GM06990 (cell line): ENCODE results near the gene AFAP1.

ENCODE experiments used
- DNase-seq: peaks from one replicate; pipeline ENCODE4 v3.0.0-alpha.2; 2011; ENCODE audit not compliant: insufficient read length; ENCODE audit errors: extremely low read depth
- H3K27me3 ChIP-seq: replicated peaks from 2 replicates; pipeline ENCODE4 v1.6.0; 2011; ENCODE audit warnings: low read length; ENCODE audit not compliant: control insufficient read depth, insufficient read depth
- H3K36me3 ChIP-seq: 2 replicates; pipeline ENCODE4 v1.5.1; 2011; ENCODE audit warnings: low read length; ENCODE audit not compliant: control insufficient read depth, insufficient read depth
- H3K4me3 ChIP-seq: replicated peaks from 2 replicates; pipeline ENCODE4 v1.5.1; 2011; ENCODE audit warnings: low read depth, mild to moderate bottlenecking, control low read depth, low read length
- TF ChIP-seq, protein P1 (sequence below): IDR thresholded peaks from 2 replicates; pipeline ENCODE4 v1.5.1; 2011; ENCODE audit warnings: low read length, control low read depth, mild to moderate bottlenecking, inconsistent platforms; ENCODE audit not compliant: insufficient read depth, poor library complexity, severe bottlenecking

The AFAP1 gene

DNA sequence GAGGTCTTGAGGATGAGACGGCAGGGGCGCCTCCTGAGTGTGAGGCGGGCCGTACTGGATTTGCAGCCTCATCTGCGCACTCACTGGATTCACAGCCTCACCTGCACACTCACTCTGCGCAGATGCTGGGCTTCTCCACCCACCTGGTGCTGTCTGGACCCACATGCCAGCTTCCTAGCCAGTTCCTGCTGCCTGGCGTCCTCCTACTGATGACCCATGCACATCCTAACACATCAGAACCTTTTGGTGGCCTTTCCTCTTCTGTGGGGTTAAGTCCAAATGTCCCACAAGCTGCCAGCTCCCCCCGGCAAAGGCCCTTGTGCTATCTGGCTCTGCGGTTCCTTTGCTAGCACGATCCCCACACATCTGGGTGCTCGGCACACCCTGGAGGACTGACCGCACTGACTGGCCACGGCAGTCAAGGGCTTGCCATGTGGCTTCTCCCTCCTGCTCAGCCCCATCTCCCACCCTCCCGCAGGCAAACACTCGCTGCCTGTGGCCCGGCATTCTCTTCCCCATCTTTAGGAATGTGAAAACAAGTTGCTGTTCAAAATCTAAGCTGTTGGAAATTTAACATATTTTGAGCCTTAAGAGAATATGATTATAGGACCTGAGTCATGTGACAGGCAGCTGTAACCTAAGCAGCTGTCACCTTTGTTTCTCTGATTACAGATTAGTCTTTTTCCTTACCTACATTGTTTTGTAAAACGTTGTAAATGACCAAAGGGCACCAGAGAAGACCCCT lies 39.4 kb upstream of the AFAP1 start:
- H3K27me3 ChIP-seq = no peaks in the 10 kb centered on the region; the same call in 1 of the 2 replicates
- TF ChIP-seq, protein P1, sequence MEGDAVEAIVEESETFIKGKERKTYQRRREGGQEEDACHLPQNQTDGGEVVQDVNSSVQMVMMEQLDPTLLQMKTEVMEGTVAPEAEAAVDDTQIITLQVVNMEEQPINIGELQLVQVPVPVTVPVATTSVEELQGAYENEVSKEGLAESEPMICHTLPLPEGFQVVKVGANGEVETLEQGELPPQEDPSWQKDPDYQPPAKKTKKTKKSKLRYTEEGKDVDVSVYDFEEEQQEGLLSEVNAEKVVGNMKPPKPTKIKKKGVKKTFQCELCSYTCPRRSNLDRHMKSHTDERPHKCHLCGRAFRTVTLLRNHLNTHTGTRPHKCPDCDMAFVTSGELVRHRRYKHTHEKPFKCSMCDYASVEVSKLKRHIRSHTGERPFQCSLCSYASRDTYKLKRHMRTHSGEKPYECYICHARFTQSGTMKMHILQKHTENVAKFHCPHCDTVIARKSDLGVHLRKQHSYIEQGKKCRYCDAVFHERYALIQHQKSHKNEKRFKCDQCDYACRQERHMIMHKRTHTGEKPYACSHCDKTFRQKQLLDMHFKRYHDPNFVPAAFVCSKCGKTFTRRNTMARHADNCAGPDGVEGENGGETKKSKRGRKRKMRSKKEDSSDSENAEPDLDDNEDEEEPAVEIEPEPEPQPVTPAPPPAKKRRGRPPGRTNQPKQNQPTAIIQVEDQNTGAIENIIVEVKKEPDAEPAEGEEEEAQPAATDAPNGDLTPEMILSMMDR = no peak
- H3K36me3 ChIP-seq = no peaks in the 10 kb centered on the region
- DNase-seq = no peak
- H3K4me3 ChIP-seq = no peak overlapping the region

DNA sequence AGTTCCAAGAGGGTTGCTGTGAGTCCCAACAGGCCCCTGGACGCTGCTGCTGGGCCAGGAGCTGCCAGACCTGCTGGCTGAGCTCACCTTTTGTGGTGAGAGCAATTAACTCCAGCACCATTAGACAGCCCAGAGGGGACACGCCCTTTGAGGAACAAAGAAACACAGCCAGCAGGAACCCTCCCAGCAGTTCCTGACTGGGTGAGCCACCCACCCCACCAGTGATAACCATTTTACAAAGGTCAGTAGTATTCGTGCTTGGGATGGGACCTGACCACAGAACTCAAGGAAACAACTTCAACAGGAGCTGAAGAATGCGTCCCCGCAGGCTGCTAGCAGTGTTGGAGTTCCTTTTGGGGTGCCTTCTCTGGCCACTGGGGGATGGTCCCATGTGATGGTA lies 38.8 kb upstream of the AFAP1 start:
- Histone ChIP-seq H3K36me3 (no peaks in the 10 kb centered on the region), H3K27me3 (no peaks in the 10 kb centered on the region; the same call in 1 of the 2 replicates), H3K4me3 (no peak overlapping the region)
- DNase-seq = no peak
- TF ChIP-seq, protein P1 = no peak

DNA sequence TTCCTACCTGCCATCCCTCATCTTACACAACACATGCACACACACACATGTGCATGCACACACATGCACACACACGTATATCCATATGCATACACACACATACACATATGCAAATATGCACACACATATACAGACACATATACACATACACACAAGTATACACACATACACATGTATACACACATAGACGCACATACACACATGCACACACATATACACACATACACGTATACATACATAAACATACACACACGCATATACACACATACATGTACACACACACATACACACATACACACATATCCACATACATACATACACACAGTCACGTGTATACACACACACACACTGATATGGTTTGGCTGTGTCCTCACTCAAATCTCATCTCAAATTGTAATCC lies 37.0 kb upstream of the AFAP1 start:
- no peak overlapping the region for H3K4me3 ChIP-seq
- TF ChIP-seq, protein P1 = no peak
- no peaks in the 10 kb centered on the region for H3K27me3 ChIP-seq
- DNase-seq = no peak
- H3K36me3 ChIP-seq = no peaks in the 10 kb centered on the region

DNA sequence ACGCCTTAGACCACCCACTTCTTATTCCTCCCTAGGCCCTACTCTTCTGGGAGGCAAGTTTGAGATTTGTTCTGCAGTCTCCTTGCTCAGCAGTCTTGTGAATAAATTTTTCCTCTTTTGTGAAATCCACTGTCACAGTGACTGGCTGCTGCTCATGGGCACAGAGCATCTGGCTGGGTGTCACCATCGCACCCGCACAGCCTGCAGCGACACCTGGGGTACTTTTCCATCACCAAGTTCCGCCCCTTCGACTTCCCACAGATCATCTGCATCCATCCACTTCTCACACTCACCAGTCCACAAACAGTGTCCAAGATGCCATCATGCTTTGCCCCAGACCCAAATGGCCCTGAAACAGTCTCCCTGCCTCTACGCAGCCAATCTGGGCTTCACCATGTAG lies 36.4 kb upstream of the AFAP1 start:
- Histone ChIP-seq H3K4me3 (no peak overlapping the region), H3K36me3 (no peaks in the 10 kb centered on the region), H3K27me3 (no peaks in the 10 kb centered on the region)
- TF ChIP-seq, protein P1 = no peak
- no peak for DNase-seq

DNA sequence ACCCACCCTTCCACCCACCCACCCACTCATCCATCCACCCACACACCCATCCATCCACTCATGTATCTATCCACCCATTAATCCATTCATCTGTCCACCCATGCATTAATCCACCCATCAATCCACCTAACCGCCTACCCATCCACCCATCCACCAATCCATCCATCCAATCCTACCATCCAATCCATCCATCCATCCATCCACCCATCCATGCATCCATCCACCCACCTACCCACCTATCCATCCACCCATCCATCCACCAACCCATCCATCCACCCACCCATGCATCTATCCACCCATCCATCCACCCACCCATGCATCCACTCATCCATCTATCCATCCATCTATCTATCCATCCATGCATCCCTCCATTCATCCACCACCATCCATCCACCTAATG lies 34.8 kb upstream of the AFAP1 start:
- no peaks in the 10 kb centered on the region for H3K27me3 ChIP-seq
- TF ChIP-seq, protein P1 = no peak
- no peaks in the 10 kb centered on the region for H3K36me3 ChIP-seq
- no peak for DNase-seq
- no peak overlapping the region for H3K4me3 ChIP-seq

DNA sequence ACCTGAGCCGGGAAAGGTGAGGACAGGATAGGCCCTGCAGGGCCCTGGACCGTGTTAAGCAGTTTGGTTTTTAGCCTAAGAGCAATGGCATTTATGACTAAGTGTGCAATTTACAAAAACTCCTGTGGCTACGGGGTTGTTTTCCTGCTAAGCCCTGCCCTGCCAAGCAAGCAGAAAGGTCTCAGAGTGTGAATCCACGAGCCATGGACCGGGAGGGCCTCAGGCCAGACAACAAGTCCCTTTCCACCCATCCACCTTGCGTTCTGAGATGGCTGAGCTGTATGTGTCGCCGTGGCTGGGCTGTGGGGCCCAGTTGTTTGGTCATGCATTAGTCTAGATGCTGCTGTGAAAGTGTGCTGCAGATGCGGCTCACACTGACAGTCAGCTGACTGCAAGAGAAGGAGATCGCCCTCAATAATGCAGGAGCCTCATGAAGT lies 33.9 kb upstream of the AFAP1 start:
- TF ChIP-seq, protein P1 = no peak
- H3K27me3 ChIP-seq = no peaks in the 10 kb centered on the region
- no peaks in the 10 kb centered on the region for H3K36me3 ChIP-seq
- no peak overlapping the region for H3K4me3 ChIP-seq
- no peak for DNase-seq
